HG03342 (cell line): Measurements from ENCODE around the gene CYS1.

ENCODE experiments used
- ATAC-seq: cut with Tn5 transposase; IDR thresholded peaks from one replicate; pipeline ENCODE4 v1.9.1; 2021; ENCODE audit warnings: mild to moderate bottlenecking, moderate library complexity; ENCODE audit not compliant: unreplicated experiment

Gene CYS1

GRCh38 chr2:10073706-10074105 lies 6.5 kb downstream of the CYS1 start:
- ATAC-seq: no peak

DNA sequence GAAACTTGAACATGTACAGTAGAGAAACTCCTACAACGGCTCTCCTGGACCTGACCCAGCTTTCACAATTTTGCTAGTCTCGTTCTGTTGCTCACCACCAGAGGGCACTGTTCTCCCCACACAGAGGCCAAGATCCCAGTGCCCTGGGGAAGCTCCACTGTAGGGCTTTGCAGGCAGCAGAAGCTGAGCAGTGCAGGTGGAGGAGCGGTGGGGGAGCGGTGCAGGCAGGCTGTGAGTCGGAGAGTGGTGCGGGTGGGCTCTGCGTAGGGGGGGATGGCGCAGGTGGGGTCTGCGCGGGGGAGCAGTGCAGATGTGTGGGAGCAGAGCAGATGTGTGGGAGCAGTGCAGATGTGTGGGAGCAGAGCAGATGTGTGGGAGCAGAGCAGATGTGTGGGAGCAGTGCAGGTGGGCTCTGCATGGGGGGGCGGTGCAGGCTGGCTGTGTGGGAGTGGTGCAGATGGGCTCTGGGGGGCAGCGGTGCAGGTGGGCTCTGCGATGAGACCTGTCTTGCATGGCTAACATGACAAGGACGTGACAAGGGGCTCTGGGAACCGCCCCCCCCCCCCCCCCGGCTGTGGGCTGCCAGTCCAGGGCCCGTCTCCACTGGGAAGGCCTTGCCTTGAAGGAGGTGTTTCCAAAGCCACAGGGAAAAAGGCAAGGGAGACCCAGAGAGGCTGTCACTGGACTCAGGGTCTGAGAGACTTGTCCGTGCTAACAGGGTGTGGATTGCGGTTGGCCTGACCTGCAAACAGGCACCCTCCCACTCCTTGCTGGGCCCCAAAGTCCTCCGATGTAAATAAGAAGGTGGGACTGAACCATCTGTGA lies 7.3 kb downstream of the CYS1 start:
- ATAC-seq: peak; percentile 84

DNA sequence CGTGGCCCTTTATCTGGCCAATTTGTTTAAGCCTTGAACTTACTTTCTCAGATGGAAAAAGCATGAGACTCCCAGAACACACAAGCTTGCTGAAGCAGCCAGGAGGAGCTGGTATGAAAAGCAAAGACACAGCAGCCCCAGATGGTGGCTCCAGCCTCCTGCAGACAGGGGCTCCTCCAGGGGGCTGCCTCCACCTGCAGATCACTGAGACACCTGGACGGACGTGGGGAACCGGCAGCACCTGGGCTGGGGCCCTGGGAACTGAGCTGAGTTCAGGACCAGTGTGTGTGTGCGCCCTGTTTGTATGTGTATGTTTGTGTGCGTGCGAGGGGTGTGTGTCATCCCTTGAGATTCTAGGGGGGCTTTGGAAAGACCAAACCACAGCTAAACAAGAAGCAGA lies 8.6 kb downstream of the CYS1 start:
- ATAC-seq: no peak

DNA sequence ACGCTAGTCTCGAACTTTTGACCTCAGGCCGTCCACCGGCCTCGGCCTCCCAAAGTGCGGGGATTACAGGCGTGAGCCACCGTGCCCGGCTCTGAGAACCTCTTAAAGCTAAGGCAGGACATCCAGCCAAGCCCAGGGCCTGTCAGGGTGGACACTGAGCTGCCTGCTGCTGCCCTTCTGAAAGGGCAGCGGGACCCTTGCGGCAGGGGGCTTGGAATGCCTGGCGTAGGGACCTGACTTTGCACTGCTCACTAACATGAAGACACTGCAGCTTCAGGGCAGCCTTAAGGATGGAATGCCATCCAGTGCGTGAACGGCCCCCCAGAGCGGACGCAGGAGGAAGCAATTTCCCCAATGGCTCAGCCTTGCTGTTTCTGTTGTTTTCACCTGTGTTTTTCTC lies 9.0 kb downstream of the CYS1 start:
- no peak for ATAC-seq

GRCh38 chr2:10067881-10068280 lies 12.3 kb downstream of the CYS1 start:
- ATAC-seq: no peak

DNA sequence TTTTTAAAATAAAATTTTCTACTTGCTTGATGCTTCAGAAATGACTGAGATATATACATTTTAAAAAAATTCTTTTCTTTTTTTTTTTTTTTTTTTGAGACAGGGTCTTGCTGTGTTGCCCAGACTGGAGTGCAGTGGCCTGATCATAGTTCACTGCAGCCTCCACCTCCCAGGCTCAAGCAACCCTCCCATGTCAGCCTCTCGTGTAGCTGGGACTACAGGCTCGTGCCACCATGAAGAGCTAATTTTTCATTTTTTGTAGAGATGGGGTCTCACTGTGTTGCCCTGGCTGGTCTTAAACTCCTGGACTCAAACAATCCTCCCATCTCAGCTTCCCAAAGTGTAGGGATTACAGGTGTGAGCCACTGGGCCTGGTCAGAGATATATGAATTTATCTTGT lies 12.9 kb downstream of the CYS1 start:
- no peak for ATAC-seq

- no peak for ATAC-seq
Measured at GRCh38 chr2:10065773-10066055, 14.5 kb downstream of the CYS1 start.

GRCh38 chr2:10064932-10065772 lies 15.1 kb downstream of the CYS1 start:
- no peak for ATAC-seq

- no peak for ATAC-seq
Measured at GRCh38 chr2:10063566-10063965, 16.6 kb downstream of the CYS1 start.

GRCh38 chr2:10062931-10063365 lies 17.3 kb downstream of the CYS1 start:
- ATAC-seq: no peak

- no peak for ATAC-seq
Measured at GRCh38 chr2:10061221-10061925, 18.8 kb downstream of the CYS1 start.

DNA sequence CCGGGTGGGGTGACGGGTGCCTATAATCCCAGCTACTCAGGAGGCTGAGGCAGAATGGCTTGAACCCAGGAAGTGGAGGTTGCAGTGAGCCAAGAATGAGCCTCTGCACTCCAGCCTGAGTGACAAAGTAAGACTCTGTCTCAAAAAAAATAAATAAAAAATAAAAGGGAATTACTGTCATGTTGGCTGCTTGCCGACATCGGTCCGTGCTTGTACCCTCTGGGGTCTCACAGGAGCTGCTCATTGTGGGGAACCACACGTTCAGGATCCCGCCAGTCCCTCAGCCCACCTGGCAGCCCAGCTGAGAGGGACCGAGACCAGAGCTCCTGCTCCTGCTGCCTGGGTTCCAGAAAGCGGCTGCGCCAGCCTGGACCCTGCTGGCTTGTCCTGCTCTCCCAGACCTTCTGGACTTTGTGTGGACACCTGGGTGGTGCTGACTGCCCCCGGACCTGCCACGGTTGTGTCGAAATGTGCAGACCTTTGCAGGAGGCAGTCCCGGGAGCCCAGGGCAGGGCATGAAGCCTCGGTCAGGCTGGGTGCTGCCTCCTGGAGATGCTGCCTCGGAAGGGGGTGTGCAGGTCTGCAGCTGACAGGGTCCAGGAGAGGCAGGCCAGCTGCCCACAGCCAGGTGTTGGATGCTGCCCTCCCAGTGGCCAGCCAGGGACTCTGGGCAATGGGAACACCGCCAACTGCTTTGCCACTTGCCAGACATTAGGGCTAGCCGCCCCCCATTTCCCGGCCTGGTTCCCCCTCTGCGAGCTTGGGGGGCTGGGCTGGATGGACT lies 20.5 kb downstream of the CYS1 start:
- no peak for ATAC-seq

DNA sequence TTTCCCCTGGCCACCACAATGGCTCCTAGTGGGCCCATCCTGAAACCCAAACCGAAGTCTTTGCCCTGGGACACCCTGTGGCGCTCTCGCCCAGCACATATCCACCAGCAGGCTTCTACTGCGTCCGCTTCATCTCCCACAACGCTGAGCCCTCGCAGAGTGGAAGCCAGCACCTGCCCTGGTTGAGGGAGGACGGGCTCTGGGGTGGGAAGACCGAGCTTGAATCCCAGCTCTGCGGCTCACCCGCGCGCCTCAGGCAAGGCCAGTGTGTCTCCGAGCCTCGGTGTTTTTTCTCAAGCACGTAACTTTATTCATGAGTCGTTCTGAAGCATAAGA lies 21.2 kb downstream of the CYS1 start:
- no peak for ATAC-seq

DNA sequence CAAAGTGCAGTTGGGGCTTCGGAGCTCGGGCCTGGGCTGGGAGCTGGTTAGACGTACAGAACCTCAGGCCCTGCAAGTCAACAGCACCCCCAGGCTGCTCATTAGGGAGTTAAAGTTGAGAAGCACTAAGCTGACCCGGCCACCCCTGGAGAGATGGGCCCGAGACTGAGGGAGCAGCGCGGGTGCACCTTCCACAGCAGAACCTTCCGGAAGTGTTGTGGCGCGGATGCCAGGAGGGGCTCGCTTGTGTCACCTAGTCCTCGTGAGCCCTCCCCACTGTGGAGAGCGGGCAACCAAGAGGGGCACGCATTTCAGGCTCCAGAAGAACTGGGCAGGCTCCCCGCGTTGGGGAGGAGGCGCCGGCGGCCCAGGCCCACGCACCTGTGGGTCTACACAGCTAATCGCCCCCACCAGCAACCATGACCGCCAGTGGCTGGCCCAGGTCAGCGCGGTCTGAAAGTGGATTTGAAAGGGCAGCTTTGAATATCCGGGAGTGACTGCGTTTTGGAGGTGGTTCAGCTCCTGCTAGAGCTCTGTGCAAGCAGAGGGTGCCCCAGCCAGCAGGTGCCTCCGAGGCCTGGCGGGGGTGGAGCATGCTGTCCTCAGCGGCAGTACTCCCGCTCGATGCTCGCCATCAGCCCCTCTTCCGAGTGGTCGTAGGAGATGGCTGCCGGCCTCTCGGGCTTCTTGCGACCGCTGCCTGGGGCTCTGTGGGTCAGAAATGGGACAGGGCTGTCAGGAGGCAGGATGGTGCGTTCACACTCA lies 21.8 kb downstream of the CYS1 start:
- ATAC-seq: no peak

DNA sequence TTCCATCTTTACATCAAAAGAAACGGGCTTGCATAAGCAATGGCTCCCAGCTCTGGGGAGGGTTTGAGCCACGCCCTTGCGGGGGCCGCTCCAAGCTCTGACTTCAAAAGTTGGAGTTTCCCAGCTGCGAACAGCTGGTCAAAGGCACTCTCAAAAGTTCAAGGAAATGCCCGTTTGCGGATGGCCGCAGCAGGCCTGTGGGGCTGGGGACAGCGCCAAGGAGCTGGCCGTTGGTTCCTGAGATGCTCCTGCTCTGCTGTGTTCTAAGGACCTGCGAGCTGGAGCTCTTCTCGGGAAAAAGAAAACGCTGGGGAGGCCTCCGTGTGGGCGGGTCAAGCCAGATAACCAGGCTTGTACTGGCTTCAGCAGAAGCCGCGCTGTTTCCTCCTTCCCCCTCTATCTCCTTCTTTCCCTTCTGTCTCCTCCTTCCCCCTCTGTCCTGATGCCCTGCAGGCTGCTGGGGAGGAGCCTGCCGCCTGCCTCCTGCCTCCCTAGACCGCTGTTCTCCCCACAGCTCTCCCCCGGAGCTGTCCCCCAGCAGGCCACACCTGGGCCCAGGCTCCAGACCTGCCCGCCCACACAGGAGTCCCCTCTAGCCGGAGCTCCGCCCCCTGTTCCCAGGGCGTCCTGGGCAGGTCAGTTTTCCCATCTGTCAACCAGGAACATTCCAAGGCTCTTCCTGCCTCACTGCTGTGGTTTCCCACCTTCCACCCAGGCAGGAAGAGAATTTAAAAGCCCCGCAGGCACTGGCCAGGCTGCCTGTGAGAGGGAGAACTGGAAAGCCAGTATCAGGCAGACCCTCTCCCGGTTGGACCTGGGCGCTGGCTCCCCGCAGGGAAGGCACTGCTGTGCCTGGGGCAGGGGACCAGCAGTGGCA lies 22.7 kb downstream of the CYS1 start:
- ATAC-seq: no peak

GRCh38 chr2:10056439-10056838 lies 23.8 kb downstream of the CYS1 start:
- no peak for ATAC-seq

GRCh38 chr2:10054976-10055375 lies 25.2 kb downstream of the CYS1 start:
- no peak for ATAC-seq

GRCh38 chr2:10054424-10054823 lies 25.8 kb downstream of the CYS1 start:
- ATAC-seq: no peak

- no peak for ATAC-seq
Measured at GRCh38 chr2:10053351-10053750, 26.9 kb downstream of the CYS1 start.
